C4-2B (cell line): ENCODE data around the gene IL20.

ENCODE experiments used
- H3K27ac ChIP-seq: fragments of 450-650 bp; 2 replicates; pipeline ENCODE4 v1.5.1; 2017
- ZFX ChIP-seq: fragments of 450-650 bp; IDR thresholded peaks from 2 replicates; pipeline ENCODE4 v1.6.1; 2017
- TF ChIP-seq, protein P1 (sequence below): fragments of 450-650 bp; conservative IDR thresholded peaks from 2 replicates; pipeline ENCODE4 v1.5.1; 2017; ENCODE audit warnings: mild to moderate bottlenecking

The IL20 gene

GRCh38 chr1:206863266-206863665 lies 2.2 kb upstream of the IL20 start:
- H3K27ac ChIP-seq: no peak overlapping the region
- TF ChIP-seq, protein P1, sequence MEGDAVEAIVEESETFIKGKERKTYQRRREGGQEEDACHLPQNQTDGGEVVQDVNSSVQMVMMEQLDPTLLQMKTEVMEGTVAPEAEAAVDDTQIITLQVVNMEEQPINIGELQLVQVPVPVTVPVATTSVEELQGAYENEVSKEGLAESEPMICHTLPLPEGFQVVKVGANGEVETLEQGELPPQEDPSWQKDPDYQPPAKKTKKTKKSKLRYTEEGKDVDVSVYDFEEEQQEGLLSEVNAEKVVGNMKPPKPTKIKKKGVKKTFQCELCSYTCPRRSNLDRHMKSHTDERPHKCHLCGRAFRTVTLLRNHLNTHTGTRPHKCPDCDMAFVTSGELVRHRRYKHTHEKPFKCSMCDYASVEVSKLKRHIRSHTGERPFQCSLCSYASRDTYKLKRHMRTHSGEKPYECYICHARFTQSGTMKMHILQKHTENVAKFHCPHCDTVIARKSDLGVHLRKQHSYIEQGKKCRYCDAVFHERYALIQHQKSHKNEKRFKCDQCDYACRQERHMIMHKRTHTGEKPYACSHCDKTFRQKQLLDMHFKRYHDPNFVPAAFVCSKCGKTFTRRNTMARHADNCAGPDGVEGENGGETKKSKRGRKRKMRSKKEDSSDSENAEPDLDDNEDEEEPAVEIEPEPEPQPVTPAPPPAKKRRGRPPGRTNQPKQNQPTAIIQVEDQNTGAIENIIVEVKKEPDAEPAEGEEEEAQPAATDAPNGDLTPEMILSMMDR: no peak
- no peak for TF ChIP-seq ZFX

DNA sequence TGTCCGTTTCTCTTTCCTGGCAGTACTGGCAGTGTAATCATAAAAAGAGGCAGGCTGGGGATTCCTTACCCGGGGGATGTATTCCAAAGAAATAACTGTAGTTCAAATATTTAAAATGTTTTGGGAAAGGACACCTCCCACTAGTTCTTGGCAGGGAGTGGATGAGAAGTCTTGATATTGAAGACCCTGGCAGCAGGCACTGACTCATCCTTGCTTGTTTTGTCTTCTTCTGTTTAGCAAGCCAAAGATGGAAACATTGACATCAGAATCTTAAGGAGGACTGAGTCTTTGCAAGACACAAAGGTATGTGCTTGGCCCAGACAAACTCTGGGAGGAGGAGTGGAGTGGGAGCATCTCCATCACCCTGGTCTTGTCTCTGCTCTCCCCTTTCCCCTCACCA lies 639 bp downstream of the IL20 start:
- no peak overlapping the region for H3K27ac ChIP-seq
- TF ChIP-seq, protein P1: no peak
- no peak for TF ChIP-seq ZFX

- no peak for TF ChIP-seq ZFX
- TF ChIP-seq, protein P1: no peak
- no peak overlapping the region for H3K27ac ChIP-seq
Observed at GRCh38 chr1:206867239-206867638, 1.8 kb downstream of the IL20 start.

DNA sequence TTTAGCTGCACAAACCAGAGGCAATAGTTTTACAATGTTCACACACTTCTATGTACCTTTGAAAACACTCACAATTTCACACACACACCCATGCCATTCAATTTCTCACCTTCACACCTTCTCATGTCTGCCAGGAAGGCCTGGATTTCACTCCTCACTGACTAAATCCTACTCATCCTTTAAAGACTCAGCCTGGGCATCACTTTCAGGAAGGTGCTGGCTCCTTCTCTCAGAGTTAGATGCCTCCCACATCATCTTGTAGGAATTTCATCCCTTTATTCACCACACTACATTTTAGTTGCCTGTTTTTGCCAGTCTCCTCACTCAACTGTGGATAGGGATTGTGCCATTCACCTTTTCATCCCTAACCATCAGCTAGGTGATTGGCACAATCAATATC lies 2.3 kb downstream of the IL20 start:
- no peak for TF ChIP-seq ZFX
- TF ChIP-seq, protein P1: no peak
- H3K27ac ChIP-seq: no peak overlapping the region

DNA sequence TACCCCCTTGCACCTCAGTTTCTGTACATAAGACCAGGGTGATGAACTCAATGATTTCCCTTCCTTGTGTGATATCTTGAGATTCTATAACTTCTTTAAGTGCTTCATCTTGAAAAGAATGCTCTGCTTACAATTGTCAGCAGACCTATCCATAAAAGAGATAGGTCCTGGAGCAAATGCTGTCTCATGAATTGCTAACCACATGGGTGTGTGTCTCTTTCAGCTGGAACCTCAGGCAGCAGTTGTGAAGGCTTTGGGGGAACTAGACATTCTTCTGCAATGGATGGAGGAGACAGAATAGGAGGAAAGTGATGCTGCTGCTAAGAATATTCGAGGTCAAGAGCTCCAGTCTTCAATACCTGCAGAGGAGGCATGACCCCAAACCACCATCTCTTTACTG lies 2.8 kb downstream of the IL20 start:
- TF ChIP-seq, protein P1: no peak
- TF ChIP-seq ZFX: no peak
- no peak overlapping the region for H3K27ac ChIP-seq

- TF ChIP-seq ZFX: no peak
- TF ChIP-seq, protein P1: no peak
- peak overlapping the region; percentile 9; the same call in 1 of the 2 replicates for H3K27ac ChIP-seq
Observed at GRCh38 chr1:206872139-206872538, 6.7 kb downstream of the IL20 start.

- no peak overlapping the region for H3K27ac ChIP-seq
- TF ChIP-seq ZFX: no peak
- TF ChIP-seq, protein P1: no peak
Observed at GRCh38 chr1:206873603-206874188, 8.3 kb downstream of the IL20 start.
